ENCODE measurements around the gene TOMT. TPM values are rescaled to one million over a fixed set of nuclear protein-coding genes. Genes with fewer than 3 reads are reported as not detected.

The TOMT gene
- total and polyA plus RNA-seq, 2 of the 13 experiments (the other 11 are each of a cell fraction or from before 2014, with no cell fraction given), result not detected

- TF ChIP-seq ZNF646 (CRISPR knock-in tag; IDR thresholded peaks at IDR 0.05), result no peak
Observed at GRCh38 chr11:72066855-72067254, 38.9 kb upstream of the TOMT start (continued).

GRCh38 chr11:72067266-72067665, 38.5 kb upstream of the TOMT start:
- intact Hi-C loops (cut with micrococcal nuclease; ENCODE audit: unreplicated experiment) (no loop called here), in situ Hi-C loops (cut with HindIII; ENCODE audit: extremely low pct_ligation_motif_present, low pct_unique_long_range_greater_than_20kb) (no loop called here)
- FAIRE-seq, result no peak
- ATAC-seq, result no peak
- Histone ChIP-seq H3K27ac (ENCODE audit: extremely low read length, insufficient read depth, low read length) (no peak overlapping the region), H3K9ac (ENCODE audit: insufficient read depth, low read depth, low read length) (no peak overlapping the region), H3K27me3 (ENCODE audit: control insufficient read depth in 1 of 2, insufficient read depth in 2 of 2, low read length in 2 of 2) (no peaks in the 10 kb centered on the region), H3K36me3 (replicated peaks in 1 of 2; ENCODE audit: control insufficient read depth in 1 of 2, insufficient read depth in 2 of 2, low read length in 2 of 2) (peaks cover 0 to 26% of the 10 kb centered on the region in 2 experiments; a peak in 2 of 5 replicates), H3K9me3 (ENCODE audit: low read length) (no peaks in the 10 kb centered on the region), H2AFZ (ENCODE audit: low read length) (no peak overlapping the region), H3K4me3 (replicated peaks in 1 of 3; ENCODE audit: insufficient read depth in 1 of 3, low read depth in 2 of 3, low read length in 3 of 3) (no peak overlapping the region), H3K4me1 (ENCODE audit: insufficient read depth, low read length) (peaks cover 20% of the 10 kb centered on the region), H4K20me1 (ENCODE audit: insufficient read depth, low read length) (no peaks in the 10 kb centered on the region), H3K79me2 (ENCODE audit: insufficient read depth, low read length) (peaks cover 47% of the 10 kb centered on the region), H3K4me2 (ENCODE audit: low read depth, low read length) (no peak overlapping the region)
- CTCF ChIA-PET (ENCODE audit: low intra/inter-chr PET ratio, low total read pairs), result no interaction called here
- POLR2A ChIA-PET, result interaction anchor here (1.4 kb wide), 2 partner anchors 12 to 27 kb away, joined by 4 read pairs; no protein-coding TSS in a partner anchor
- DNase-seq (ENCODE audit: low spot score), result no peak
- no TSS peak for BruUV-seq (replicated peaks)
- TF ChIP-seq ZNF83 (CRISPR knock-in tag; IDR thresholded peaks at IDR 0.05; ENCODE audit: borderline replicate concordance), result no peak
- TF ChIP-seq TCF7 (IDR thresholded peaks at IDR 0.05; ENCODE audit: low read depth), result no peak
- TF ChIP-seq ONECUT2 (CRISPR knock-in tag; IDR thresholded peaks at IDR 0.05), result no peak
- no peak for TF ChIP-seq ZBTB37 (CRISPR knock-in tag; IDR thresholded peaks at IDR 0.05)

Measured in HepG2 (cell line).